Activated T-helper 1 cell treated with anti-CD3 and anti-CD28 coated beads, Interleukin-12 subunit alpha, Interleukin-12 subunit beta, Interleukin-2, Interleukin-4 antibody, amounts not matched to agents 30 ng/mL and 10 ng/mL and 1 ng/mL, durations not matched to agents 14 hours and 24 hours and 36 hours (primary cell): ENCODE measurements around the gene NLRP6. TPM values are rescaled to one million over a fixed set of nuclear protein-coding genes. Genes with fewer than 3 reads are reported as not detected.
"Not testable (repeated sequence)": the region's sequence is repeated elsewhere in the genome, so short reads cannot be mapped to it uniquely, and the experiment has no call there.

Experiments used
- DNase-seq: peaks from one replicate; pipeline ENCODE4 v3.0.0; 2021; ENCODE audit warnings: low spot score
- H3K27ac Mint-ChIP-seq: one replicate; pipeline ENCODE4 v1.8.0; 2021; ENCODE audit warnings: mild to moderate bottlenecking, mixed read lengths
- H3K27me3 Mint-ChIP-seq: one replicate; pipeline ENCODE4 v1.8.0; 2022; ENCODE audit warnings: mild to moderate bottlenecking, moderate library complexity, mixed read lengths; ENCODE audit not compliant: insufficient read depth
- H3K36me3 Mint-ChIP-seq: one replicate; pipeline ENCODE4 v1.8.0; 2021; ENCODE audit warnings: low read depth, mixed read lengths
- H3K4me1 Mint-ChIP-seq: one replicate; pipeline ENCODE4 v1.8.0; 2021; ENCODE audit warnings: low read depth, mixed read lengths
- H3K4me3 Mint-ChIP-seq: one replicate; pipeline ENCODE4 v1.8.0; 2021; ENCODE audit warnings: mild to moderate bottlenecking, moderate library complexity, mixed read lengths
- H3K9me3 Mint-ChIP-seq: one replicate; pipeline ENCODE4 v1.8.0; 2021; ENCODE audit warnings: mixed read lengths
- intact Hi-C: fragments of 100-400 bp; cut with micrococcal nuclease; formaldehyde crosslinking; loops from one replicate; pipeline ENCODE4 v1.15.1; 2024
- total RNA-seq: library from RNA; stranded (reverse); gene quantifications from 2 replicates; pipeline ENCODE4 v1.2.3, GENCODE V29; 2022

The NLRP6 gene
- total RNA-seq, 1 donor from 2014 or later: 5.2 TPM

GRCh38 chr11:315051-315481, 36.9 kb downstream of the NLRP6 start:
- Mint-ChIP-seq H3K27ac (peak overlapping the region; percentile 96), H3K4me1 (peaks cover 41% of the 10 kb centered on the region), H3K4me3 (peak overlapping the region; percentile 93), H3K9me3 (no peaks in the 10 kb centered on the region), H3K36me3 (peaks cover 20% of the 10 kb centered on the region), H3K27me3 (no peaks in the 10 kb centered on the region)
- no peak for DNase-seq
- intact Hi-C loops: no loop called here

GRCh38 chr11:315516-315994, 37.3 kb downstream of the NLRP6 start:
- Mint-ChIP-seq H3K4me1 (peaks cover 46% of the 10 kb centered on the region), H3K27me3 (no peaks in the 10 kb centered on the region), H3K9me3 (no peaks in the 10 kb centered on the region), H3K36me3 (peaks cover 24% of the 10 kb centered on the region), H3K4me3 (peak overlapping the region; percentile 93), H3K27ac (peak overlapping the region; percentile 96)
- intact Hi-C loops: no loop called here
- DNase-seq: no peak

GRCh38 chr11:316031-316701, 38.0 kb downstream of the NLRP6 start:
- Mint-ChIP-seq H3K36me3 (peaks cover 24% of the 10 kb centered on the region), H3K9me3 (no peaks in the 10 kb centered on the region)
- intact Hi-C loops: no loop called here

GRCh38 chr11:316891-317301, 38.7 kb downstream of the NLRP6 start:
- DNase-seq: no peak
- peaks cover 43% of the 10 kb centered on the region for H3K4me1 Mint-ChIP-seq
- peaks cover 24% of the 10 kb centered on the region for H3K36me3 Mint-ChIP-seq
- H3K27me3 Mint-ChIP-seq: no peaks in the 10 kb centered on the region
- peak overlapping the region; percentile 92 for H3K27ac Mint-ChIP-seq
- peak overlapping the region; percentile 86 for H3K4me3 Mint-ChIP-seq
- no peaks in the 10 kb centered on the region for H3K9me3 Mint-ChIP-seq
- intact Hi-C loops: no loop called here

More at GRCh38 chr11:316031-316701, 38.0 kb downstream of the NLRP6 start:
- DNase-seq: peak; percentile 50
- Mint-ChIP-seq H3K27ac (peak overlapping the region; percentile 92), H3K4me3 (peak overlapping the region; percentile 86), H3K4me1 (peaks cover 48% of the 10 kb centered on the region), H3K27me3 (no peaks in the 10 kb centered on the region)

GRCh38 chr11:317668-318404, 39.6 kb downstream of the NLRP6 start:
- intact Hi-C loops, H3K27me3 Mint-ChIP-seq, H3K9me3 Mint-ChIP-seq, DNase-seq: not testable (repeated sequence)
- peaks cover 36% of the 10 kb centered on the region for H3K4me1 Mint-ChIP-seq
- peak overlapping the region; percentile 92 for H3K27ac Mint-ChIP-seq
- H3K36me3 Mint-ChIP-seq: peaks cover 24% of the 10 kb centered on the region
- peak overlapping the region; percentile 86 for H3K4me3 Mint-ChIP-seq

- DNase-seq, intact Hi-C loops, H3K27ac Mint-ChIP-seq, H3K27me3 Mint-ChIP-seq, H3K9me3 Mint-ChIP-seq, H3K4me3 Mint-ChIP-seq: not testable (repeated sequence)
- peaks cover 28% of the 10 kb centered on the region for H3K4me1 Mint-ChIP-seq
- peaks cover 24% of the 10 kb centered on the region for H3K36me3 Mint-ChIP-seq
These were observed 40.4 kb downstream of the NLRP6 start for GRCh38 chr11:318405-319120.

- intact Hi-C loops, DNase-seq, H3K9me3 Mint-ChIP-seq, H3K27me3 Mint-ChIP-seq: not testable (repeated sequence)
- Mint-ChIP-seq H3K27ac (peak overlapping the region; percentile 86), H3K4me3 (peak overlapping the region; percentile 75), H3K36me3 (peaks cover 24% of the 10 kb centered on the region), H3K4me1 (peaks cover 28% of the 10 kb centered on the region)
These were observed 41.1 kb downstream of the NLRP6 start for GRCh38 chr11:319121-319887.

- intact Hi-C loops: loop anchor here (1.0 kb wide), 1 partner anchor 13 kb away; the partner anchor contains the start of gene IFITM2
- peak overlapping the region; percentile 75 for H3K4me3 Mint-ChIP-seq
- H3K9me3 Mint-ChIP-seq, DNase-seq, H3K27me3 Mint-ChIP-seq: not testable (repeated sequence)
- H3K4me1 Mint-ChIP-seq: peaks cover 28% of the 10 kb centered on the region
- H3K36me3 Mint-ChIP-seq: peaks cover 23% of the 10 kb centered on the region
- H3K27ac Mint-ChIP-seq: peak overlapping the region; percentile 86
These were observed 41.7 kb downstream of the NLRP6 start for GRCh38 chr11:319888-320273.

- Mint-ChIP-seq H3K4me3 (no peak overlapping the region), H3K9me3 (no peaks in the 10 kb centered on the region), H3K27ac (no peak overlapping the region), H3K4me1 (peaks cover 37% of the 10 kb centered on the region), H3K36me3 (peaks cover 4% of the 10 kb centered on the region), H3K27me3 (no peaks in the 10 kb centered on the region)
- intact Hi-C loops: no loop called here
- no peak for DNase-seq
These were observed 45.9 kb downstream of the NLRP6 start for GRCh38 chr11:324156-324555.

GRCh38 chr11:324593-325517, 46.6 kb downstream of the NLRP6 start:
- H3K4me1 Mint-ChIP-seq: peaks cover 41% of the 10 kb centered on the region
- H3K27ac Mint-ChIP-seq, H3K4me3 Mint-ChIP-seq, DNase-seq, H3K36me3 Mint-ChIP-seq, H3K9me3 Mint-ChIP-seq, intact Hi-C loops, H3K27me3 Mint-ChIP-seq: not testable (repeated sequence)

- Mint-ChIP-seq H3K36me3 (no peaks in the 10 kb centered on the region), H3K27me3 (no peaks in the 10 kb centered on the region), H3K9me3 (no peaks in the 10 kb centered on the region), H3K27ac (peak overlapping the region; percentile 89), H3K4me3 (peak overlapping the region; percentile 19), H3K4me1 (peaks cover 41% of the 10 kb centered on the region)
- no peak for DNase-seq
- intact Hi-C loops: no loop called here
These were observed 47.8 kb downstream of the NLRP6 start for GRCh38 chr11:325796-326591.
